Heart right ventricle (tissue), 16 donors: ENCODE measurements around the gene ARID3C. TPM values are rescaled to one million over a fixed set of nuclear protein-coding genes. Genes with fewer than 3 reads are reported as not detected.

Source experiments
- ATAC-seq, 8 donors: fragments of 200-7000 bp; cut with Tn5 transposase; one replicate each; pipeline ENCODE4 v1.9.1; 2020; ENCODE audit warnings: mild to moderate bottlenecking in 8 of 8, moderate library complexity in 8 of 8, moderate number of reproducible peaks in 1 of 8
- DNase-seq, 2 donors: peaks; one replicate each; pipeline ENCODE4 v3.0.0-alpha.2; 2020
- H3K27ac ChIP-seq, 10 donors: fragments of 200-600 bp; sonication (generic) in 2 of 10; one replicate each; pipeline versions ENCODE4 v1.5.0 to v1.8.0; 2020 to 2022; ENCODE audit warnings: mild to moderate bottlenecking in 3 of 10
- H3K27me3 ChIP-seq, 7 donors: fragments of 200-600 bp; one replicate each; pipeline ENCODE4 v1.8.0; 2021 to 2022; ENCODE audit warnings: mild to moderate bottlenecking in 2 of 7
- H3K36me3 ChIP-seq, 9 donors: fragments of 200-600 bp; sonication (generic) in 1 of 9; one replicate each; pipeline versions ENCODE4 v1.5.0 to v1.8.0; 2020 to 2022; ENCODE audit warnings: mild to moderate bottlenecking in 2 of 9
- H3K4me1 ChIP-seq, 9 donors: fragments of 200-600 bp; sonication (generic) in 1 of 9; one replicate each; pipeline versions ENCODE4 v1.5.0 to v1.8.0; 2020 to 2022; ENCODE audit warnings: mild to moderate bottlenecking in 4 of 9
- H3K4me3 ChIP-seq, 10 donors: fragments of 200-600 bp; sonication (generic) in 2 of 10; one replicate each; pipeline versions ENCODE4 v1.5.0 to v1.8.0; 2020 to 2022; ENCODE audit warnings: mild to moderate bottlenecking in 7 of 10, moderate library complexity in 2 of 10
- H3K9me3 ChIP-seq, 11 donors: fragments of 200-600 bp in 10 of 11; sonication (generic) in 2 of 11; one replicate each; pipeline versions ENCODE4 v1.5.0 to v1.8.0; 2013 to 2022; ENCODE audit warnings: mild to moderate bottlenecking in 2 of 11, control low read depth in 1 of 11, moderate library complexity in 1 of 11
- WGBS, 2 donors: extraction: QIAGEN DNeasy Blood & Tissue Kit; methylation state at CpG; one replicate each; pipeline ENCODE4 v1.1.7; 2013; ENCODE audit warnings: inconsistent platforms in 1 of 2; 5-methylcytosine and 5-hydroxymethylcytosine counted together
- intact Hi-C, 10 donors: fragments of 100-400 bp; cut with DNase I; formaldehyde crosslinking; loops; one replicate each; pipeline versions ENCODE4 v1.11.1 to v1.14.2; 2022
- polyA plus RNA-seq, 2 donors: library from polyadenylated mRNA; stranded (reverse); fragments of 200-250 nt; gene quantifications; one replicate each; pipeline ENCODE4 v1.2.3, GENCODE V29; 2013
- total RNA-seq, 10 donors: library from RNA; stranded (reverse); fragmentation: NEBNext Ultra II Directional in 3 of 10; extraction: Animal tissue kit (Norgen Biotek cat#: 25700) in 3 of 10; gene quantifications; one replicate each; pipeline versions ENCODE4 v1.2.1 to v1.2.4, GENCODE V29; 2021 to 2023
- TF ChIP-seq, protein P1 (sequence below), 9 donors: fragments of 200-600 bp; sonication (generic) in 2 of 9; IDR thresholded peaks; one replicate each; pipeline versions ENCODE4 v1.5.0 to v1.8.0; 2021 to 2022; ENCODE audit warnings: antibody characterized with exemption in 9 of 9, mild to moderate bottlenecking in 5 of 9, moderate library complexity in 1 of 9
- donor health status: Arrhythmogenic right ventricular cardiomyopathy.
- donor health status: ischemic (EF 13 %, LVEDD 7.1; RV severe dilation, severe dysfunction).
- donor health status: healthy with polysubstance abuse.
- donor health status: DM: no; HTN: yes; CAD: no.
- donor health status: DM: no; HTN: no; CAD: no.
- donor health status: ischemic (EF 25% LVEDD 6.9; RV normal size, moderate dysfunction).
- donor health status: ischemic (EF 25% LVEDD 5.7; RV mildly dilated, moderate dysfunction).
- donor health status: healthy.
- donor health status: DM: yes; HTN: yes; CAD: no.
- donor health status: Ischemic cardiomyopathy.
- donor health status: ischemic (EF 35%, LVEDD 5.7; RV mildly dilated, moderate dysfunction).
- donor health status: nonischemic (EF 11% LVEDD 7.7; RV severe dilation, severe dysfunction).
- donor health status: DM: yes; HTN: yes; CAD: no.
- donor health status: PGD.
- donor health status: ischemic (EF 29% LVEDD 5.4; RV normal size, mild dysfunction).
- donor health status: nonischemic (EF 23%, LVEDD 6.1; RV moderate dilation, normal function).

ARID3C gene
- total and polyA plus RNA-seq, 12 donors: not detected

DNA sequence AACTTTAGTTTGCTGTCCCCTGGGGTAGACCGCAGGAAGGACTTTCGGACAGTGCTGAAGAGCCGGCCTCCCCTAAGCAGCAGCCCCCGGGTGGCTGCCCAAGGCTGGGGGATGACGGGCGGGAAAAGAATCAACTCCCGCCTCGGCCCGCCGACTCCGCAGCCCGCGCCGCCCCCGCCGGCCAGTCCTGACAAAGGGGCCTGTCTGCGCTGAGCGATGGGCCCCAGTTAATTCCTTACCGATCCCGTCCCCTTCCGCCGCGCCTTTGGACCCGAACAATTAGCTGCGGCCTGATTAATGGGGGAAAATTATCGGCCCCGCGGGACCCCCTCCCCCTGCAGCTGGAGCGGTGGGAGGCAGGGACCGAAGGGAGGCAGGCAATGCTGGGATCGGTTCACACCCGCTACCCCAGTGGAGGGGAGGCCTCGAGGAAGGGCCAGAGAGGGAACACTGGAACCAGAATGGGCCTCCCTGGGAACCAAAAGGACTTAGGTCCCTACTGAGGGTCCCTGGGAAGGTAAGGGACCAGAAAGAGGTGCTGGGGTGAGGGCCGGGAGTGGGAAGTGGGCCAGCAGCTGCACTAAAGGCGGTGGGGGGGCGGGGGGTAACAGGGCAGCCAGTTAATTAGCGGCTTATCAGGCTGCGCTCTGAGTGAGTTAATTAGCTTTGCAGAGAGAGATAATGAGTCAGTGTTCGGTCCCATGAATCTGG, 4.2 kb downstream of the ARID3C start:
- Histone ChIP-seq H3K4me1 (peaks cover 4 to 40% (median 27%) of the 10 kb centered on the region in 9 donors), H3K4me3 (peak overlapping the region in 2 of 10 donors; percentile 6 to 18), H3K36me3 (no peaks in the 10 kb centered on the region), H3K9me3 (no peaks in the 10 kb centered on the region), H3K27ac (no peak overlapping the region), H3K27me3 (peaks cover 37 to 87% (median 80%) of the 10 kb centered on the region in 7 donors)
- intact Hi-C loops: no loop called here
- TF ChIP-seq, protein P1, sequence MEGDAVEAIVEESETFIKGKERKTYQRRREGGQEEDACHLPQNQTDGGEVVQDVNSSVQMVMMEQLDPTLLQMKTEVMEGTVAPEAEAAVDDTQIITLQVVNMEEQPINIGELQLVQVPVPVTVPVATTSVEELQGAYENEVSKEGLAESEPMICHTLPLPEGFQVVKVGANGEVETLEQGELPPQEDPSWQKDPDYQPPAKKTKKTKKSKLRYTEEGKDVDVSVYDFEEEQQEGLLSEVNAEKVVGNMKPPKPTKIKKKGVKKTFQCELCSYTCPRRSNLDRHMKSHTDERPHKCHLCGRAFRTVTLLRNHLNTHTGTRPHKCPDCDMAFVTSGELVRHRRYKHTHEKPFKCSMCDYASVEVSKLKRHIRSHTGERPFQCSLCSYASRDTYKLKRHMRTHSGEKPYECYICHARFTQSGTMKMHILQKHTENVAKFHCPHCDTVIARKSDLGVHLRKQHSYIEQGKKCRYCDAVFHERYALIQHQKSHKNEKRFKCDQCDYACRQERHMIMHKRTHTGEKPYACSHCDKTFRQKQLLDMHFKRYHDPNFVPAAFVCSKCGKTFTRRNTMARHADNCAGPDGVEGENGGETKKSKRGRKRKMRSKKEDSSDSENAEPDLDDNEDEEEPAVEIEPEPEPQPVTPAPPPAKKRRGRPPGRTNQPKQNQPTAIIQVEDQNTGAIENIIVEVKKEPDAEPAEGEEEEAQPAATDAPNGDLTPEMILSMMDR (IDR thresholded peaks at IDR 0.05): no peak
- DNase-seq: no peak
- ATAC-seq: no peak
- 11 to 14% methylated on average over 39 of the region's 39 CpGs for WGBS, 2 donors

DNA sequence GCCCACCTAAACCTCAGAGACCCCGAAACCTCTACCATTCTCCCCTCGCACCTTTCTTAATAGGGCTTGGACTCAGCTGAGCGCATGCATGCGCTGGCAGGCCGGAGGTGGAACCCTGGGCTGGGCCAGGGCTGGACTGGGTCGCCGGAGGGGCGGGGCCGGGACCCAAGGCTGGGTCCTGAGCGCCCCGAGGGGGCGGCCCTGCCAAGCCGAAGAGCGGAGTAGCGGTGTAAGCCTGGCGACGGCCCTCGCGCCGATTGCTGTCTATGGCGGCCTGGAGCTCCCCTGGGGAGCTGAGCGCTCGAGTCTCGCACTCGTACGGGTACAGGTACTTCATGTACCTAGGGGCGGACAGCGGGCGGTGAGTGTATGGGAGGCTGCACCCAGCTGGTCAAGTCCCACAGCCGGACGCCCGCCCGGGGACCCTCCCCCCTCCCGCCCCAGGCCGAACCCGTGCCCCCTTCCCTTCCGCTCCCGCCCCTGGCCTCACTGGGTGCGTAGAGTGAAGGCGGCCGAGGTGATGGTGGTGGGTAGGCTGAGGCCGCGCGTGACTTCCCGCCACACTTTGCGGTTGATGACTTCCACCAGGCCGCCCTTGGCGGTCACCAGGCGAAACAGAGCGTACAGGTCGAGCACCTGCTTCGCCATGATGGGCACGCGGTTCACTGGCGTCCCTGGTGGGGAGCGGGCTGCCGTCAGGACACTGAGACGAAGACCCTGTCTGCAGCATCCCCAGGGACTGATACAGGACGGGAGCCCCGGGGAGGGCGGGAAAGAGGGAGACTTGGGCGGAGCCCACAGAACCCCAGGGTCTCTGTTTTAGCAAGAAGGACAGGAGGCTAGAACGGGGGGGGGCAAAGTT, 5.3 kb downstream of the ARID3C start:
- Histone ChIP-seq H3K4me3 (no peak overlapping the region), H3K36me3 (peaks cover 0 to 2% (median under 1%) of the 10 kb centered on the region in 9 donors), H3K27ac (no peak overlapping the region), H3K4me1 (peaks cover 3 to 41% (median 34%) of the 10 kb centered on the region in 9 donors), H3K9me3 (no peaks in the 10 kb centered on the region), H3K27me3 (peaks cover 37 to 77% (median 70%) of the 10 kb centered on the region in 7 donors)
- intact Hi-C loops: no loop called here
- TF ChIP-seq, protein P1 (IDR thresholded peaks at IDR 0.05): no peak
- no peak for ATAC-seq
- WGBS, 2 donors: 9 to 11% methylated on average over 63 of the region's 63 CpGs
- DNase-seq: no peak

DNA sequence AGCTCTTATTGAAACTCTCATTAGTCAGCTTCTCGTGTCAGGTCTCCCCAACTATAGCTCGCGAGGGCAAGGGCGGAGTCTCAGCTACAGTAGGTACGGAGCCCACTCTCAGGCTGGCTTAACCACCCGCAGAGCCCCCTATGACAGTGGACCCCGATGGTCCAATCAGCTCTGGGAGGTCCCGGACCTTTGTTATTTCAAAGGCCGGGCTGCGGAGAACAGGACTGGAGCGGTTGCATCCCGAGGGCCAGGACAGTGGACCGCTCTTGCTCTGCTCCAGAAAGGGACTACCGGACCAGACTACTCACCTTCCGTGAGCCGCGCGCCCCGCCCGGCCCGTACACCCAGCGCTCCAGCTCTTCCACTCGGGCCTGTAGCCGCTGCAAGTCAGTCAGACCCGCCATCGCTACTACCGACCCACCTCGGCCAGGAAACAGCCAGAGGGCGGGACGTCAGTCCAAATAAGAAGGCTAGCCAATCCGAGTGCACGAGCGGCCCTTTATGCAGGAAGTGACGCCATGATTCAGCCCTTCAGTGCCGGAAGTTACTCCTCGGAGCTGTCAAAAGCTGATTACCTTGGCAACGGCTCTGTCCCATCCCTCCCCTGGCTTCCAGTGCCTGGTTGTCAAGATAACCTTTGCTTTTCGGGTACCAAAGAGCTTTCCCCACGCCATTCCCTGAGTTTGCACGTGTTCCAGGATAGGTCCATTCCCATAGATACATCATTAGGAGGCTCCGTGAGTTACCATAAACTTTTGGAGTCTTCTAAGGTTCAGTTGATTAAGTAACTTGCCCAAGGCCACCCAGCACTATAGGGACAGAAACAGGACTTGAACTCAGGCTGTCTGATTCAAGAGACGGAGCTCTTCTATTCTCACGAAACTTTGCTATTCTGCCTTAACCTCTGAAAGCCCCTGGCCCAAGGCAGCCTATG, 8.5 kb downstream of the ARID3C start, which contains the start of gene DCTN3:
DCTN3 (minus strand) TSS at position 435 of the 934 bp plus-strand sequence; CDS start at position 404, 31 bp downstream.
- H3K27ac ChIP-seq: peak within 1 kb of the TSS in 6 of 10 donors; percentile 42 to 87 (median 61)
- peaks cover 0 to 35% (median 29%) of the 10 kb centered on the region in 9 donors for H3K4me1 ChIP-seq
- H3K36me3 ChIP-seq: peaks cover 0 to 35% (median 12%) of the 10 kb centered on the region in 9 donors
- TF ChIP-seq, protein P1 (IDR thresholded peaks at IDR 0.05): peak in 1 of 9 donors; percentile 13
- peak within 1 kb of the TSS; percentile 24 to 98 (median 82) for H3K4me3 ChIP-seq
- 4 to 5% methylated on average over 43 of the region's 43 CpGs for WGBS, 2 donors
- DNase-seq: peak; percentile 88 to 95
- ATAC-seq: peak; percentile 92 to 99 (median 98)
- H3K9me3 ChIP-seq: no peaks in the 10 kb centered on the region
- H3K27me3 ChIP-seq: peaks cover 12 to 44% (median 37%) of the 10 kb centered on the region in 7 donors
- intact Hi-C loops: loop anchor here in 1 of 10 donors (1.0 kb wide), 1 partner anchor 8 kb away; the partner anchor contains the start of gene RPP25L
